ENCODE data around the gene GALNT18. TPM values are rescaled to one million over a fixed set of nuclear protein-coding genes. Genes with fewer than 3 reads are reported as not detected.

GALNT18 gene
- total RNA-seq, 4 donors from 2014 or later = 3.5 to 31.4 (median 11.1) TPM

DNA sequence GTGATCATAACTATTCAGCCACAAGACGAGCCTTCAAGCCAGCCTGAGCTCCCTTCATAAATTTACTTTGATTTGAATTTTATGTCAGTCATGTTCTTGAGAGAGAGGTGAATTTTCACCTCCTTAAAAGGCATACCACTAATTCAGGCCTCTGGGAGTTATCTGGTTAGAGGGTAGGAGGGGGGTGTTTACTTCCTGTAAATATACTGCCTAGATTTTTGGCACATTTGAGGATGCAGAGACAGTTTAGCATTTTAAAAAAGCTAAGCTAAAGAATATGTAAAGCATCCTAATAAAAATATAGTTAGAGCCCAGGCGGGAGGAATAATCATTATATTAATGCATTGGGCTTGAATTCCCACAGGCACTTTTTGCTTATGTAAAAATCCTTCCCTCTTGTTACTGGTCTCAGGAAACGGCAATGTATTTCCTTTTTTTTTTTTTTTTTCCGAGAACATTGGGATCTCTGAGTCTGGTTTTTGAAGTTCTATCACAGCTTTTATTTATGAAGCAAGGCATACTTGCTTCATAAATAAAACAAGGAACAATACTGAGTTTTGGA, 385.2 kb downstream of the GALNT18 start:
- no peak for DNase-seq
- no peak overlapping the region for H3K27ac ChIP-seq
- H3K36me3 ChIP-seq = no peaks in the 10 kb centered on the region
- TF ChIP-seq, protein P1, sequence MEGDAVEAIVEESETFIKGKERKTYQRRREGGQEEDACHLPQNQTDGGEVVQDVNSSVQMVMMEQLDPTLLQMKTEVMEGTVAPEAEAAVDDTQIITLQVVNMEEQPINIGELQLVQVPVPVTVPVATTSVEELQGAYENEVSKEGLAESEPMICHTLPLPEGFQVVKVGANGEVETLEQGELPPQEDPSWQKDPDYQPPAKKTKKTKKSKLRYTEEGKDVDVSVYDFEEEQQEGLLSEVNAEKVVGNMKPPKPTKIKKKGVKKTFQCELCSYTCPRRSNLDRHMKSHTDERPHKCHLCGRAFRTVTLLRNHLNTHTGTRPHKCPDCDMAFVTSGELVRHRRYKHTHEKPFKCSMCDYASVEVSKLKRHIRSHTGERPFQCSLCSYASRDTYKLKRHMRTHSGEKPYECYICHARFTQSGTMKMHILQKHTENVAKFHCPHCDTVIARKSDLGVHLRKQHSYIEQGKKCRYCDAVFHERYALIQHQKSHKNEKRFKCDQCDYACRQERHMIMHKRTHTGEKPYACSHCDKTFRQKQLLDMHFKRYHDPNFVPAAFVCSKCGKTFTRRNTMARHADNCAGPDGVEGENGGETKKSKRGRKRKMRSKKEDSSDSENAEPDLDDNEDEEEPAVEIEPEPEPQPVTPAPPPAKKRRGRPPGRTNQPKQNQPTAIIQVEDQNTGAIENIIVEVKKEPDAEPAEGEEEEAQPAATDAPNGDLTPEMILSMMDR (IDR thresholded peaks at IDR 0.05) = no peak
- no peak for TF ChIP-seq POLR2A (IDR thresholded peaks at IDR 0.05)
- H3K9me3 ChIP-seq = no peaks in the 10 kb centered on the region
- H3K4me1 ChIP-seq = no peaks in the 10 kb centered on the region
- H3K27me3 ChIP-seq = no peaks in the 10 kb centered on the region
- no peak overlapping the region for H3K4me3 ChIP-seq

DNA sequence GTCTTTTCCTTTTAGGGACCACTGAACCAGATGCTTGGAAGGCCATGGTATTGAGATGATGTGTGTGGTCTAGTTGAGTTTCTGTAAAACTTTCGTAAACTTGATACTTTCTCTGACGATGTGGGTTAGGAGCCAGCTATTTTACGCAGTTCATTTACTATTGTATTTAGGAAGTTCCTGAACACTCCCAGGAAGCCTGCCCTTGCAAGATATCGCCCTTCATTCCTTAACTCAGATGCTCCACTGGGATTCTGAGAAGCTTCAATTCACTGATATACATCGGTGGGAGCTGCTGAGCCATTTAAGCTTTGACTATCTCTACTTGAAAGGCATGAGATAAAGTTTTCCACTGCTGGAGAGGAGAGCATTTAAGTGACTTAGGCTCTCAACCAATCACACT, 390.0 kb downstream of the GALNT18 start:
- H3K36me3 ChIP-seq = no peaks in the 10 kb centered on the region
- no peak overlapping the region for H3K27ac ChIP-seq
- no peaks in the 10 kb centered on the region for H3K4me1 ChIP-seq
- TF ChIP-seq POLR2A (IDR thresholded peaks at IDR 0.05) = no peak
- TF ChIP-seq, protein P1 (IDR thresholded peaks at IDR 0.05) = no peak
- H3K27me3 ChIP-seq = no peaks in the 10 kb centered on the region
- DNase-seq = no peak
- no peaks in the 10 kb centered on the region for H3K9me3 ChIP-seq
- H3K4me3 ChIP-seq = no peak overlapping the region

DNA sequence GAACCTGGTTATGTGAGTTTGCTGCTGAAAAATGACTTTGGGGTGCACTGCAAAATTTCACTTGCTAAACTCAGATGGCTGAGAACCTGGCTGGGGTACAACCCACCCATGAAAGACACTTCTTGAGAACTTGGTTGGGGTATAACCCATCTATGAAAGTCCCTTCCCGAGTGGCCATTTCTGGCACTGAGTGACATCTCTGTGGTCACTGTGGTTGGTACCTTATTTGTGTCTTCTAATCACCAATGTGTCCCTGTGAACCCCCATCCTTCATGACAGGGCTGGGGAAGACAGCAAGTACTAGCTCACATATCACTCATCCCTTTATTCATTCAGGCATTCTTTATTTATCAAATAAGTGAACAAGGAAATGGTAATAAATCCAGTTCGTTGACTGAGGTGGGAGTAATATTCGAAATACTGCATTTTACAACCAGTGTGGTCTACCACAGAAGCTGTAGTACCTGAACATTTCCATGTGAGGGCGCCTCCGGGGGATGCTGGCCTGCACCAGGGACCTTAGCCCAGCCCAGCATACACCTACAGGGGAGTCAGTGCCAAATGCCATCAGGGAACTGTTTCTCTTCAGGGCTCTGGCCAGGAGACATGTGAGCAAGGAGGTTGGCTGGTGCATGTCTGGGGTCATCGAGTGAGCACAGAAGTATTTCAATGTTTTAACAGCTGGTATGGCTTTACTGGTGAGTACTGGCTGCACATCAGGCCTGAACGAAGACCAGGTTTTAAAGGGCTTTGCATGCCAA, 390.8 kb downstream of the GALNT18 start:
- TF ChIP-seq, protein P1 (IDR thresholded peaks at IDR 0.05) = peak in 1 of 6 experiments; percentile 12
- TF ChIP-seq POLR2A (IDR thresholded peaks at IDR 0.05) = no peak
- no peaks in the 10 kb centered on the region for H3K27me3 ChIP-seq
- no peaks in the 10 kb centered on the region for H3K36me3 ChIP-seq
- no peak for DNase-seq
- no peak overlapping the region for H3K27ac ChIP-seq
- no peak overlapping the region for H3K4me3 ChIP-seq
- H3K4me1 ChIP-seq = no peaks in the 10 kb centered on the region
- H3K9me3 ChIP-seq = no peaks in the 10 kb centered on the region

DNA sequence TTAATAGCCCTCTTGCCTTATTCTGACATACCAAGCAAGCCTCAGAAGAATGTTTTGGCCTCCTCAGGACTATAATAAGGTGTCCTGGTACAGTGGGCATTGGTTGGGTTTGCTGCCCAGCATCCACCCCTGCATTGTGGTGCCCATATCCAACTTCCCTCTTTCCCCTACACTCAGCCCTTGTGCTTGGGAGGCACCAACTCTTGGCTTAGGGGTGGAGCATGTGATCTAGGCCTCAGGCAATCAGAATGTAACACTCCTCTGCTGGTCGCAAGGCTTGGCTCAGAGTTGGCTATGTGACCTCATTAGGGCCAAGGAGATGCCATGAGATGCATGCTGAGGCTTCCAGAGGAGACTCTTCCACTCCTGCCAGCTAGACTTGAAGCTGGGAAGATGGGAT, 391.7 kb downstream of the GALNT18 start:
- Histone ChIP-seq H3K27ac (no peak overlapping the region), H3K9me3 (no peaks in the 10 kb centered on the region), H3K4me1 (no peaks in the 10 kb centered on the region), H3K4me3 (no peak overlapping the region), H3K27me3 (no peaks in the 10 kb centered on the region), H3K36me3 (no peaks in the 10 kb centered on the region)
- TF ChIP-seq, protein P1 (IDR thresholded peaks at IDR 0.05) = no peak
- no peak for TF ChIP-seq POLR2A (IDR thresholded peaks at IDR 0.05)
- no peak for DNase-seq

DNA sequence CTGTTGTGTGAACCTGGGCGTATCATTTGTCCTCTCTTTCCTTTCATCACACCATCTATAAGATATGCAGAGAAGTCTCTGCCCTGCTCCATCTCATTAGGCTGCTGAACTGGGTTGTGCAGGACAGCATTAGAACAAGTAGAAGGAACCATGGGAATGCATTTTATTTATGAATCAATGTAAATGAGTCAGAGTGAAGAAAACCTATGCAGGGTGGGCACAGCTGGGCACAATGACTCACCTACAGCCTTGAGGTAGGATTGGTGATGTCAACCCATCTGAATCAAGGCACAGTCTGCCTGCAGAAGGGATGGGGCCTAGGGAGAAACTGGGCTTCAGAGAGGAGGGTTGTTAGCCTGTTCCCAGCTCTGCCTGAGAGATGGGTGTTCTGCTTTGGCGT, 392.2 kb downstream of the GALNT18 start:
- TF ChIP-seq, protein P1 (IDR thresholded peaks at IDR 0.05) = no peak
- TF ChIP-seq POLR2A (IDR thresholded peaks at IDR 0.05) = no peak
- DNase-seq = no peak
- H3K4me1 ChIP-seq = no peaks in the 10 kb centered on the region
- no peaks in the 10 kb centered on the region for H3K9me3 ChIP-seq
- no peaks in the 10 kb centered on the region for H3K36me3 ChIP-seq
- no peaks in the 10 kb centered on the region for H3K27me3 ChIP-seq
- H3K4me3 ChIP-seq = no peak overlapping the region
- H3K27ac ChIP-seq = no peak overlapping the region
